ENCODE measurements around the gene C1QTNF1.

C1QTNF1 gene

GRCh38 chr17:79023886-79024771 is at the start of gene C1QTNF1:
TSS of gene C1QTNF1 (plus strand) at chr17:79024169. CDS start at chr17:79043969, 19,800 bp downstream.
- DNase-seq (ENCODE audit: low read depth, low spot score) = no peak
- peak within 1 kb of the TSS; percentile 59 for H3K4me3 ChIP-seq (ENCODE audit: low read depth, low read length)
- peak; percentile 30 for TF ChIP-seq CTCF (IDR thresholded peaks at IDR 0.05; ENCODE audit: insufficient read depth, low read length, missing control alignments)
- ChIA-PET POLR2A (no interaction called here), CTCF (interaction anchor here (1.2 to 11.5 kb wide), 5 partner anchors 7 to 377 kb away, joined by 5 to 160 read pairs (median 11); no protein-coding TSS in a partner anchor)

GRCh38 chr17:78974635-78975591 is 49.1 kb upstream of the C1QTNF1 start:
- no peak for TF ChIP-seq CTCF (IDR thresholded peaks at IDR 0.05; ENCODE audit: insufficient read depth, low read length, missing control alignments)
- ChIA-PET CTCF (interaction anchor here (0.7 to 3.2 kb wide), 6 partner anchors 14 to 138 kb away, joined by 3 to 24 read pairs (median 3); no protein-coding TSS in a partner anchor), POLR2A (interaction anchor here (0.6 kb wide), 1 partner anchor 46 kb away, joined by 3 read pairs; no protein-coding TSS in a partner anchor)
- DNase-seq (ENCODE audit: low read depth, low spot score) = peak; percentile 34
- no peak overlapping the region for H3K4me3 ChIP-seq (ENCODE audit: low read depth, low read length)

GRCh38 chr17:78976907-78977680 is 46.9 kb upstream of the C1QTNF1 start:
- no peak for DNase-seq (ENCODE audit: low read depth, low spot score)
- no peak for TF ChIP-seq CTCF (IDR thresholded peaks at IDR 0.05; ENCODE audit: insufficient read depth, low read length, missing control alignments)
- no peak overlapping the region for H3K4me3 ChIP-seq (ENCODE audit: low read depth, low read length)
- CTCF ChIA-PET = interaction anchor here (0.7 to 1.0 kb wide), 3 partner anchors 9 to 112 kb away, joined by 3 read pairs; no protein-coding TSS in a partner anchor
- POLR2A ChIA-PET = interaction anchor here (1.0 kb wide), 1 partner anchor 43 kb away, joined by 3 read pairs; no protein-coding TSS in a partner anchor

- DNase-seq (ENCODE audit: low read depth, low spot score) = no peak
- POLR2A ChIA-PET = no interaction called here
- CTCF ChIA-PET = no interaction called here
- no peak overlapping the region for H3K4me3 ChIP-seq (ENCODE audit: low read depth, low read length)
- no peak for TF ChIP-seq CTCF (IDR thresholded peaks at IDR 0.05; ENCODE audit: insufficient read depth, low read length, missing control alignments)
Observed at GRCh38 chr17:78977681-78977943, 46.4 kb upstream of the C1QTNF1 start.

- TF ChIP-seq CTCF (IDR thresholded peaks at IDR 0.05; ENCODE audit: insufficient read depth, low read length, missing control alignments) = no peak
- POLR2A ChIA-PET = no interaction called here
- no peak for DNase-seq (ENCODE audit: low read depth, low spot score)
- CTCF ChIA-PET = interaction anchor here (0.7 to 1.8 kb wide), 2 partner anchors 112 to 115 kb away, joined by 4 to 6 read pairs; no protein-coding TSS in a partner anchor
- H3K4me3 ChIP-seq (ENCODE audit: low read depth, low read length) = no peak overlapping the region
Observed at GRCh38 chr17:78977997-78978973, 45.7 kb upstream of the C1QTNF1 start.
